SHP77 treated with DMSO at 0.1 percent for 48 hours (cell line): ENCODE measurements around the gene LRRC7.
"Not testable (repeated sequence)": the region's sequence is repeated elsewhere in the genome, so short reads cannot be mapped to it uniquely, and the experiment has no call there.

Experiments used
- DNase-seq: peaks from one replicate; lab custom pipeline; 2025; lab: John Stamatoyannopoulos, UW

LRRC7 gene

DNA sequence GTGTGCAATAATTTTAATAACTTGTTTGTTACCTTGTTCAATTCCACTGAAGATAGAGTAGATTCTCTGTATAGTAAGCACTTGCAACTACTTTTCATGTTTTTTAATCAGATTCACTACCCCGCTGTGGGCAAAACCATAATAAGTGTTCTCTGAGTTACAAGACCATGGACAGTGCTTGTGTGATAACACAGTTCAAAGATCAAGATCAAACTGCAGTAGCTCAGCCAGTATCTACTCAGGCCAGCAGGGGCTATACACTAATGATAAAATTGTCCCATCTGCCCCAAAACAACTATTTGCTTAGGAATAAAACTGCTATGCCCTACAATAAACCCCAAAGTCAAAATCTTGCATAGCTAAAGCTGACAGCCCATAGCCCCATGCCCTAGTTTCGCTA lies 129.6 kb downstream of the LRRC7 start:
- DNase-seq, result no peak

GRCh38 chr1:69700770-69701169 lies 133.0 kb downstream of the LRRC7 start:
- DNase-seq, result no peak

DNA sequence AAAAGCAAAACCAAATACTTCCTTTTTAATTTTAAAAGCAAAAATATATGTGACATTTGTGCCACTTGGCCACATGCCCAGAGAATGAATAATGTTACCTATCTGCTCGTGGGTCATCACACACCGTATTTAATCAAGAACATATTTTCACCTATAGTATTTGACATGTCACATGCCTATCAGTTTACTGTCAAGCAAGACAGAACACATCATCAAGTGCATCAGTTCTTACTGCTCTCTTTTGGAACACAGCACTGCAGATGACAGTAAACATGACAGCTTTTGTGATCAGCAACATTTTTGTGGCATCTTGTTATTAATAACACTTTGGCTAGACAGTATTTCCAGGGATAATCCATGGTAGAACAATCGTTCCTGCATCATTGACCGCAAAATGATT lies 134.4 kb downstream of the LRRC7 start:
- DNase-seq, result no peak

- no peak for DNase-seq
These were observed 138.8 kb downstream of the LRRC7 start for GRCh38 chr1:69706473-69706872.

DNA sequence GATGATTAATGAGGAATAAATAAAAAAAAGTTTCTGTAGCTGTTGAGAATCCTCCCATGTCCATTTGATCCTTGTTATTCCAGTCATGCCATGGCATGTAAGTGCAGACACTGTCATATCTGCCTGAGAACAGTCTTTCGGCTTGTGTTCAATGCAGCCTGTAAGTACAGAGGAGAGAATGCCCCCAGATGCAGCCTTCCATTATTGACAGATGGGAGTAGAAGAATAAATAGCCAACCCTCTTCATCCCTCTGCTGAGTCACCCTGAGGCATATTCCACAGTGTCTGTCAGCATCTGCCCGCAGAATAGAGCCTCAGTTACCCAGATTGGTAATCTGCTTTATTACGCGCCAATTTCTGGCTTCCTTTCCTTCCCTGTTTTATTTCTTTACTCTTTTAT lies 139.4 kb downstream of the LRRC7 start:
- DNase-seq, result peak; percentile 16

DNA sequence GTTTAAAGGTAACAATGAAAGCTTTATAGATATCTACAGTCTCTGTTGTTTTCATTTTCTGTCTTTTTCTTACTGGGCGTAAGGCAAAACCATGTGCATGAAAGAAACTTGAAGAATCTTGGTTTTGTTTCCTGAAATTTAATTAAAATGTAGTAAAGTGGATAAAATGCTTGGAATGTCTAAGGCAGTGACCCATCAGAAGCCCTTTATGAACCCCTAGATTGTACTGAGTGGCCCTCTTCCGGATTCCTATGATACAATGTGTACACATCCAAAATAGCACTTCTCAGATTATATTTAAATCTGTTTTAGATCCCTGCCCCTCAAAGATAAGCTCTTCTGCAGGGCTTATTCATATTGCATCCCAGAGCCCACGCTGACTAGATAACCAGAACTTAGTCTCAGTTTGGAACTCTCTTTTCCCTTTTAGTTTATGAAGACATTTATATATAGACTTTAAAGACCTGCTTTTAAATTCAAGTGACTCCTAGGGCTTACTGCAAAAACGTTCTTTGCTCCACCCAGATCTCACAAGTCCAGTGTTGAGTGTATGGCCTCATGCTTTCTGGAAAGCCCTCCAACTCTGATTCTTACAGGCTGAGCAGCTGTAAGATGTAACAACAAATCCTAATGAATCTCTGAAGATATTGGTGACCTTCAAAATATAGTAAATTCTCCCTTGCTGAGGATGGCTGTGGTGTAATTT lies 142.9 kb downstream of the LRRC7 start:
- no peak for DNase-seq

DNA sequence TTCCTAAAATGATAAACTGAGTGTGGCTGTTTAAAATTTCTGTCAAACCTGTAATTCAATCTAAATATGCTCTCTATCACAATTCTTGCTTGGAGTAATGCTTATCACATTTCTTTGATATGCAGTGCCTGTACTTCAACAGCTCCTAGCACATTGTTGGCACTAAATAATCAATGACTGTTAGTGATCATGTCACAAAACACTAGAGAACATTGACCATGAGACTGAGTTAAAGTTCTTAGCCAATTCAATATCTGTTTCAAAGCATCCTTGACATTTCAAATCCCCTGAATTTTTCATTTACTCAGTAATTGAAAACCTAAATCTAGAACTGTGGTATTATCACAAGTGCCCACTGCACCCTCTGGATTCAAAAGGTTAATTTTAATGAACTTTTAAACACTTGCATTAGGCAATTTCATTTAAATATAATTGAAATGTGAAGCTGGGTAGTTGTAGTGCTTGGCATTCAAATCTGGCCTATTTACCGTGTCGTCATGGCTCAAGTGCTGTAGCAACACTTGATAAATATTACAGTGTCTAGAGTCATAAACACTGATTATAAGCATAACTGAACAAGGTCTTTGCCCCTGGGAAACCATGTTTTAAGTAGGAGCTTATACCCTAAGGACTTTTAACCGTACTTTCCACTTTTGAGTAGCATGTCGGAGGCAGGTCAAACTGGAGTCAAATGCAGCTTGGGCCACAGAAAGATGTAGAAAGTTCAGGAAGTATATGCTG lies 143.6 kb downstream of the LRRC7 start:
- no peak for DNase-seq

GRCh38 chr1:69717834-69718233 lies 150.1 kb downstream of the LRRC7 start:
- DNase-seq, result not testable (repeated sequence)

GRCh38 chr1:69728206-69728605 lies 160.5 kb downstream of the LRRC7 start:
- no peak for DNase-seq

DNA sequence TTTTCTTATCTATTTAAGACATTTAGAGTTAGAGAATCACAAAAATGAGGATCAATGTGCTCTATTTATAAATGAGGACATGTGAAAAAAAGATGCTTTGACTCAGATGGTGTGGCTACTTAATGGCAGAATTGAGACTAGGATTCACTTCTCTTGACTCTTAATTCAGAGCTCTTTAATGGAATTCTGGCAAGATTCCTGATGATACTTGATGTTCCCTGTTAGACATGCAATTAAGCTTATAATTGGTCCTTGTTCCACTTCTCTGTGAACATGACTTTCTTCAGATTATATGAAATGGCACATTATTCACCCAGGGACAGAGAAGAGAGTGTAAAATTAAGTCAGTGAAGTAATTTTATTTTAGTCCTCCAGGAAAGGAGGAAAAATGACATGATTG lies 165.3 kb downstream of the LRRC7 start:
- no peak for DNase-seq

- peak; percentile 13 for DNase-seq
These were observed 169.9 kb downstream of the LRRC7 start for GRCh38 chr1:69737527-69738185.

DNA sequence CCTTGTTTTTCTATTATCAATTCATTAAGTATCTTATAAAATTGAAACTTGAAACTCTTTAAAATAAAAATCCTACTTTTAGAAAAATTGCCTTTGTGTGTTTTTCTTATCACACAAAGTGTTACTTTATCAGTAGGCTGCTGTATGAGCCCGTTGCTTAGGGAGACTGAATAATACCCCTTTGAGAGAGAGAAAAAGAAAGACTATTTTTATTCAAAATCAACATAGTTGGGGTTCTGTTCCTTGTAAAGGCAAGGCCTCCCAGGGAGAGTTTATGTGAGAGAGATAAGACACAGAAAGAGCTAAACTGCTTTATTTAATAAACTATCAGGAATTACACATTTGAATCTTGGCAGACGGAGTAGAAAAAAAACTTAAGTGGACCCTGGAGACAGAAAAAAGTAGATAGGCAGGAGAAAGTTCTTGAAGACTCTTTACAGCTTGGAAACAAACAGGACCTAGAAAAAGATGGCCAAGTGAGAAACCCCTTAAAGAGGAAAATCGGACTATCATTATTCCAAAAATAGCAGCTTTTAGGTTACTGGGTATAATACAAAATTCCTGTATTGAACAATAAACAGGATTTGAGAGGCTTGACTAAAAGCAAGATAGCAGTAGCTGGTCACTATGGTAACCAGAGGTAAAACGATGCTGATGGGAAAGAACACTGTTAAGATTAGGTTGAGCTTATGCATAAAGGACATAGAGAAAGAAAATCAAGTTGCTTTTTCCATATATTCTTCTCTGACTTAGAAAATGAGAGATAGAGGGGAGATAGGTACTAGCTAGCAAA lies 170.9 kb downstream of the LRRC7 start:
- no peak for DNase-seq

DNA sequence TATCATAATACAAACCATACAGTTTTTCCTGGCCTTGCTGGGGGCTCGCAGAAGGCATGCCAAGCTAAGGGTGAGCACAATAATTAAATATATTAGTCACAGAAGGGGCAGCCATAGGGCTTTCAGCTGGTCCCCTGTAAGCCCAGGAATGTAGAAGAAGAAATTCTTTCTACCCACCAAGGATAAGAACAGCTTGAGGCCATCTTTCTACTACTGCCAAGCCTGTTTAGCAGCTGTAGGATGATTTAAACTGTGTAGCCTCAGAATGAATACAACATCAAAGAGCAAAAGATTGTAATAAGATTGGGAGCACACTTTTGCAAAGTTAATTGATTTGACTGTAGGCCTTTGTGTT lies 171.5 kb downstream of the LRRC7 start:
- no peak for DNase-seq

- DNase-seq, result no peak
These were observed 175.4 kb downstream of the LRRC7 start for GRCh38 chr1:69743146-69743545.

- DNase-seq, result no peak
These were observed 176.7 kb downstream of the LRRC7 start for GRCh38 chr1:69744381-69744780.

DNA sequence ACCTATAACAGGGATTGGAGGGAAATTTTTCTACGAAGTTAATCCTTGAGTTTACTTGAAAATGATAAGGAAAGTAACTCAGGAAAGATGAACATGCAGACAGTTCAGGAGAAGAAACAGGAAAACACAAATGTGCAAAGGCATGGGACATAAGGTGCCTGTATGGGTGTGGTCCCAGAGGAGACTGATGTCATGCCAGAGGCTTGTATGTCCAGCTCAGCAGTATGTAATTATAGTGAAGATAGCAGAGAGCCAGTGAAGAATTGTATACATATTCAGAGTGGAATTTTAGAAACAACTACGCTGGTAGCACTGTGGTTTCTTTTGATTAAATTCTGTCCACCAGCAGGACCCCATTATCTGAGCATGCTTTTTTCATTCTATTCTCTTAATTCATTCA lies 179.5 kb downstream of the LRRC7 start:
- no peak for DNase-seq

DNA sequence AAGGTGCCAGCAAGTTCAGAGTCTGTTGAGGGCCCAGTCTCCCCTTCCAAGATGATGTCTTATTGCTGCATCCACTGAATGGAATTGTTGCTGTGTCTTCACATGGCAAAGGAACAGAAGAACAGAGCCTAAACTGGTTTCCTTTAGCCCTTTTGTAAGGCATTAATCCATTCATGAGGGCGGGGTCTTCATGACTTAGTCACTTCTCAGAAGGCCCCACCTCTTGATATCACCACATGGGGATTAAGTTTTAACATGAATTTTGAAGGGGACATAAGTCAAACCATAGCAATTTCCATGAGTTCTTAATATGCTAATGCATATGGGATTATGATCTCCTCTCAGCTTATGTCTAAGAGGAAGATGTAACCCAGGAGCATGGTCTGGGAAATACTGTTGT lies 182.9 kb downstream of the LRRC7 start:
- no peak for DNase-seq

- DNase-seq, result no peak
These were observed 185.1 kb downstream of the LRRC7 start for GRCh38 chr1:69752831-69753230.

DNA sequence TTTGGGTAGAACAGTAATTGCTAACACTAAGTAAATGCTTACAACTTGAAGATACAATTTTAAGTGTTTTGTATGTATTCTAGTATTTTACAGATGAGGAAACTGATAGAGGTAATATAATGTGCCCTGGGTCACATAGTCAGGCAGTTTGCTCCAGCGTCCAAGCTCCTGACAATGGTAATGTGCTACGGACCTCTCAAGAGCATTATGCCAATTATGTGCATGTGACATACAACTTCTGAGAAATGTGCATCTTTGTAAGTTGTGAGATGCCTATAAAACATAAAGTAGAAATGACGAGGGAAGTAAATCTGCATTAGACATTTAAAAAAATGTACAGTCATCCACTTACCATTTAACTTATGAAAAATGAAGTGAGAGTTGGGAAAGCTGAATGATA lies 186.8 kb downstream of the LRRC7 start:
- DNase-seq, result no peak

- no peak for DNase-seq
These were observed 187.9 kb downstream of the LRRC7 start for GRCh38 chr1:69755647-69756046.

DNA sequence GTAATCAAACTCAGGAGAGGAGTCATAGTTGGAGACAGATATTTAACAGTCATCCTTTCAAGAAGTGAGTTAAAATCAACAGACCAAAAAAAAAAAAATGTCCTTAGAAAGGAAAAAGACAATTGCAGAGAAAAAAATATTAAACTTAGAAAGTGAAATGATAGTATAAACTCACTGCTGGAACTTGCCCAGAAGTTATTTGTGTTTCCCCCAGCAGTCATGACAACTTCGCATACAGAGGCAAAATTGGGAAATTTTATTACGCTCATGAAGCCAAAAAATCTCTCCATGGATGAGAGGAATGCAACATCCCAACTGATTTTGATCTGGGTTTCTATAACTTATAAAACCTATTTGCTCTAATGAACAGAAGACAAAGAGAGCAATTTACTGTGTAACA lies 198.2 kb downstream of the LRRC7 start:
- no peak for DNase-seq

DNA sequence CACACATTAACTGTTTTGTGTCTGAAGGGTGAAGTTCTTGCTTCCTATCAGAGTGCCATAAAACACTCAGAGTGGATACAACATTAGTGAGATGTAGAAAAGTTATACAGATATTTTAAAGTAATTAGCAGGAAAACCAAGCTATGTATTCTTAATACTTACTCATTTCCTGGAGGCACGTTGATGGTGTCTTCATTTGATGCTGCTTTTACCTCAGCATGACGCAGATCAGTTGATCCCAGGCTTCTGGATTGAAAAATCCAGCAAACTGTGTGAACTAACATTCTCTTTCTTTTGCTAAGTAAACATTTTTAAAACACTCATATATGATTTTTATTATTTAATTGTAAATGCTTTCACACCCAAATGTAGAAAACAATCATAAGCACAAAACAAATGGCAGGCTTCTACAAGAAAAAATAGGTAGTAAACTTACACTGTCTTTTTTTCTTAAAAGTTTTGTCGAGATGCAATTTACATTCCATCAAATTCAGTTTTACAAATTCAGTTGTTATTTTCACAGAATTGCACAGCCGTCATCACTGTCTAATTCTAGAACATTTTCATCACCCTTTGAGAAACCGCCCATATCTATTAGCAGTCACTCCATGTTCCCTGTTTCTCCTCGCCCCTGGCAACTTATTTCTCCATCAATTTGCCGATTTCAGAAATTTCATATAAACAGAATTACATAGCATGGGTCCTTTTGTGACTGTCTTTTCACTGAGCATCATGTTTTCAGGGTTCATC lies 198.9 kb downstream of the LRRC7 start:
- no peak for DNase-seq
